Measurements from ENCODE around the gene FASN. TPM values are rescaled to one million over a fixed set of nuclear protein-coding genes. Genes with fewer than 3 reads are reported as not detected.

The FASN gene
- total and polyA plus RNA-seq, 2 of the 4 experiments (the other 2 are of a cell fraction): 12.4 to 56.0 TPM

DNA sequence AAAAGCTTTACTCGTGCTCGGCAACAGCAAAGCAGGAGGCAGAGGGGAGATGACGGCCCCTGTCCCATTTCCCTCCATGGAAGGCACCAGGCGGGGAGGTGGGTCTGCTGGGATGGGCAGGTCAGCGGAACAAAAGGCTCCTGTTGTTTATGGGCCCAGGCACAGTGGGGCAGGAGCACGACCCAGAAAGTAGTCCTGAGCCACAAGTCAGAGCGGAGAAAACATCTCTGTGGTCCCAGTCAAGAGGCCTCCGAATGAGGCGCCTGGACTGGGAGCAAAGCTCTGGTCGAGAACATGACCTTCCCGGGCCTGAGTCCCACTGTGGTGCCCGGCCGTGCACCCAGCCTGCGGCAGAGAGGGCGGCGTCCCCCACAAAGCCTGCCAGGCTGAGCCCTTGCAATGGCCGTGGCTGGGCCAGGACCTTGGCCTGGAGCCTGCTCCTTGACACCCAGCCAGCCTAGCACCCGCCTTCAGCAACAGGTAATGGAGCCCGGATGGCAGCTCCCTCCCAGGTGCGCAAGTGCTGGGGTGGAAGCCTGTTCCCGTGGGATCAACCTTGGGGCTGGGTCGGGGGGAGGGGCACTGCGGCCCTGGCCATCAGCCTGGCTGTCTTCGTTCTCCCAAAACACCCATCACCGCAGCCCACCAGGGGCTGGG is 50.0 kb downstream of the FASN start:
- 97% methylated on average over 12 of the region's 25 CpGs; no CpG with 5 or more reads in 1 of the 2 experiments for WGBS, 2 experiments (ENCODE audit: extremely low coverage in 2 of 2, insufficient read length in 1 of 2)
- in situ Hi-C loops (cut with MboI; ENCODE audit: low sequenced_read_pairs): no loop called here
- H4K20me1 ChIP-seq (ENCODE audit: insufficient read depth, low read length): peaks cover 4% of the 10 kb centered on the region

More for the DNA sequence above, 50.0 kb downstream of the FASN start:
- no peak overlapping the region for H3K23ac ChIP-seq (ENCODE audit: low read depth, low read length)
- dilution Hi-C loops (cut with HindIII; ENCODE audit: low sequenced_read_pairs, unreplicated experiment): no loop called here
- no peak overlapping the region for H3K18ac ChIP-seq (ENCODE audit: low read depth, low read length)
- H3K56ac ChIP-seq (ENCODE audit: extremely low read depth, insufficient read depth, low read length): no peak overlapping the region
- H2AK9ac ChIP-seq (replicated peaks; ENCODE audit: low read depth, low read length, poor library complexity): no peak overlapping the region
- H3K4ac ChIP-seq (ENCODE audit: low read depth, low read length): no peak overlapping the region
- no peak overlapping the region for H3K14ac ChIP-seq (replicated peaks; ENCODE audit: low read depth, low read length)
- H3K4me2 ChIP-seq (ENCODE audit: low read depth, low read length): no peak overlapping the region
- H4K91ac ChIP-seq (ENCODE audit: insufficient read depth, low read depth, low read length): no peak overlapping the region
- ChIA-PET POLR2A (ENCODE audit: unreplicated experiment) (interaction anchor here (0.5 kb wide), 1 partner anchor 88 kb away, joined by 5 read pairs; no protein-coding TSS in a partner anchor), CTCF (no interaction called here)
- H3K9ac ChIP-seq (ENCODE audit: low read depth, low read length): no peak overlapping the region
- no peak overlapping the region for H2AFZ ChIP-seq (replicated peaks; ENCODE audit: low read length, poor library complexity)
- H3K9me1 ChIP-seq (ENCODE audit: insufficient read depth, low read length): peaks cover 7% of the 10 kb centered on the region
- H3K27ac ChIP-seq (ENCODE audit: insufficient read depth, low read length): no peak overlapping the region
- no peak overlapping the region for H2AK5ac ChIP-seq (ENCODE audit: low read depth, low read length)
- H2BK20ac ChIP-seq (ENCODE audit: low read depth, low read length): no peak overlapping the region
- no peaks in the 10 kb centered on the region for H3K27me3 ChIP-seq (ENCODE audit: control insufficient read depth, insufficient read depth, low read length)
- no peak overlapping the region for H3K4me3 ChIP-seq (ENCODE audit: insufficient read depth, low read depth, low read length)
- TF ChIP-seq ELK1 (IDR thresholded peaks at IDR 0.05; ENCODE audit: borderline replicate concordance, low read depth, low read length): no peak
- TF ChIP-seq, protein P1, sequence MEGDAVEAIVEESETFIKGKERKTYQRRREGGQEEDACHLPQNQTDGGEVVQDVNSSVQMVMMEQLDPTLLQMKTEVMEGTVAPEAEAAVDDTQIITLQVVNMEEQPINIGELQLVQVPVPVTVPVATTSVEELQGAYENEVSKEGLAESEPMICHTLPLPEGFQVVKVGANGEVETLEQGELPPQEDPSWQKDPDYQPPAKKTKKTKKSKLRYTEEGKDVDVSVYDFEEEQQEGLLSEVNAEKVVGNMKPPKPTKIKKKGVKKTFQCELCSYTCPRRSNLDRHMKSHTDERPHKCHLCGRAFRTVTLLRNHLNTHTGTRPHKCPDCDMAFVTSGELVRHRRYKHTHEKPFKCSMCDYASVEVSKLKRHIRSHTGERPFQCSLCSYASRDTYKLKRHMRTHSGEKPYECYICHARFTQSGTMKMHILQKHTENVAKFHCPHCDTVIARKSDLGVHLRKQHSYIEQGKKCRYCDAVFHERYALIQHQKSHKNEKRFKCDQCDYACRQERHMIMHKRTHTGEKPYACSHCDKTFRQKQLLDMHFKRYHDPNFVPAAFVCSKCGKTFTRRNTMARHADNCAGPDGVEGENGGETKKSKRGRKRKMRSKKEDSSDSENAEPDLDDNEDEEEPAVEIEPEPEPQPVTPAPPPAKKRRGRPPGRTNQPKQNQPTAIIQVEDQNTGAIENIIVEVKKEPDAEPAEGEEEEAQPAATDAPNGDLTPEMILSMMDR (conservative IDR thresholded peaks at IDR 0.05; ENCODE audit: low read depth, low read length): no peak
- TF ChIP-seq MXI1 (IDR thresholded peaks at IDR 0.05; ENCODE audit: borderline replicate concordance, low read depth, low read length): no peak
- no peak for TF ChIP-seq SMC3 (IDR thresholded peaks at IDR 0.05; ENCODE audit: low read depth, low read length)
- no peak for TF ChIP-seq MAFK (IDR thresholded peaks at IDR 0.05; ENCODE audit: low read depth, low read length)
- TF ChIP-seq MAZ (IDR thresholded peaks at IDR 0.05; ENCODE audit: borderline replicate concordance, low read depth, low read length): no peak
- TF ChIP-seq NFE2L2 (IDR thresholded peaks at IDR 0.05; ENCODE audit: low read depth, low read length): no peak
- TF ChIP-seq POLR2A (IDR thresholded peaks at IDR 0.05; ENCODE audit: low read depth, low read length): no peak
- TF ChIP-seq RFX5 (IDR thresholded peaks at IDR 0.05; ENCODE audit: low read depth, low read length): no peak
- no peak for TF ChIP-seq CHD1 (IDR thresholded peaks at IDR 0.05; ENCODE audit: low read depth, low read length)
- no peak for TF ChIP-seq BHLHE40 (IDR thresholded peaks at IDR 0.05; ENCODE audit: low read depth, low read length)
- TF ChIP-seq, protein P2, sequence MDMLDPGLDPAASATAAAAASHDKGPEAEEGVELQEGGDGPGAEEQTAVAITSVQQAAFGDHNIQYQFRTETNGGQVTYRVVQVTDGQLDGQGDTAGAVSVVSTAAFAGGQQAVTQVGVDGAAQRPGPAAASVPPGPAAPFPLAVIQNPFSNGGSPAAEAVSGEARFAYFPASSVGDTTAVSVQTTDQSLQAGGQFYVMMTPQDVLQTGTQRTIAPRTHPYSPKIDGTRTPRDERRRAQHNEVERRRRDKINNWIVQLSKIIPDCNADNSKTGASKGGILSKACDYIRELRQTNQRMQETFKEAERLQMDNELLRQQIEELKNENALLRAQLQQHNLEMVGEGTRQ (IDR thresholded peaks at IDR 0.05; ENCODE audit: low read depth, low read length): no peak
- no peak for TF ChIP-seq CEBPB (IDR thresholded peaks at IDR 0.05; ENCODE audit: low read depth, low read length)
- TF ChIP-seq RCOR1 (IDR thresholded peaks at IDR 0.05; ENCODE audit: insufficient replicate concordance, low read length): no peak
- TF ChIP-seq RAD21 (IDR thresholded peaks at IDR 0.05; ENCODE audit: low read length): no peak
- no peak for ATAC-seq (ENCODE audit: low read depth)
- no peaks in the 10 kb centered on the region for H3K9me3 ChIP-seq (ENCODE audit: control insufficient read depth, insufficient read depth, low read length)
- no peak overlapping the region for H4K5ac ChIP-seq (ENCODE audit: low read depth, low read length)
- BruUV-seq (replicated peaks): no TSS peak
- no peak overlapping the region for H2BK5ac ChIP-seq (ENCODE audit: low read depth, low read length, poor library complexity, severe bottlenecking)
- no peak overlapping the region for H4K8ac ChIP-seq (ENCODE audit: low read depth in 2 of 2, low read length in 2 of 2)
- DNase-seq: no peak
- H2BK120ac ChIP-seq (ENCODE audit: low read depth, low read length): no peak overlapping the region
- H3K79me1 ChIP-seq (ENCODE audit: low read depth in 1 of 2, low read length in 2 of 2): peaks cover 10 to 26% of the 10 kb centered on the region in 2 experiments
- intact Hi-C loops (cut with micrococcal nuclease): no loop called here
- H3K36me3 ChIP-seq (ENCODE audit: control insufficient read depth, insufficient read depth, low read length): peaks cover 30% of the 10 kb centered on the region
- H3K4me1 ChIP-seq (ENCODE audit: control insufficient read depth, insufficient read depth, low read length): peaks cover 14% of the 10 kb centered on the region
- H2BK15ac ChIP-seq (ENCODE audit: low read depth, low read length): no peak overlapping the region
